ENCODE measurements around the gene SNX5.

- TF ChIP-seq, protein P1, sequence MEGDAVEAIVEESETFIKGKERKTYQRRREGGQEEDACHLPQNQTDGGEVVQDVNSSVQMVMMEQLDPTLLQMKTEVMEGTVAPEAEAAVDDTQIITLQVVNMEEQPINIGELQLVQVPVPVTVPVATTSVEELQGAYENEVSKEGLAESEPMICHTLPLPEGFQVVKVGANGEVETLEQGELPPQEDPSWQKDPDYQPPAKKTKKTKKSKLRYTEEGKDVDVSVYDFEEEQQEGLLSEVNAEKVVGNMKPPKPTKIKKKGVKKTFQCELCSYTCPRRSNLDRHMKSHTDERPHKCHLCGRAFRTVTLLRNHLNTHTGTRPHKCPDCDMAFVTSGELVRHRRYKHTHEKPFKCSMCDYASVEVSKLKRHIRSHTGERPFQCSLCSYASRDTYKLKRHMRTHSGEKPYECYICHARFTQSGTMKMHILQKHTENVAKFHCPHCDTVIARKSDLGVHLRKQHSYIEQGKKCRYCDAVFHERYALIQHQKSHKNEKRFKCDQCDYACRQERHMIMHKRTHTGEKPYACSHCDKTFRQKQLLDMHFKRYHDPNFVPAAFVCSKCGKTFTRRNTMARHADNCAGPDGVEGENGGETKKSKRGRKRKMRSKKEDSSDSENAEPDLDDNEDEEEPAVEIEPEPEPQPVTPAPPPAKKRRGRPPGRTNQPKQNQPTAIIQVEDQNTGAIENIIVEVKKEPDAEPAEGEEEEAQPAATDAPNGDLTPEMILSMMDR (IDR thresholded peaks at IDR 0.05) = no peak
- TF ChIP-seq TCF7L2 (IDR thresholded peaks at IDR 0.05; ENCODE audit: low read depth, low read length) = no peak
- TF ChIP-seq, protein P2, sequence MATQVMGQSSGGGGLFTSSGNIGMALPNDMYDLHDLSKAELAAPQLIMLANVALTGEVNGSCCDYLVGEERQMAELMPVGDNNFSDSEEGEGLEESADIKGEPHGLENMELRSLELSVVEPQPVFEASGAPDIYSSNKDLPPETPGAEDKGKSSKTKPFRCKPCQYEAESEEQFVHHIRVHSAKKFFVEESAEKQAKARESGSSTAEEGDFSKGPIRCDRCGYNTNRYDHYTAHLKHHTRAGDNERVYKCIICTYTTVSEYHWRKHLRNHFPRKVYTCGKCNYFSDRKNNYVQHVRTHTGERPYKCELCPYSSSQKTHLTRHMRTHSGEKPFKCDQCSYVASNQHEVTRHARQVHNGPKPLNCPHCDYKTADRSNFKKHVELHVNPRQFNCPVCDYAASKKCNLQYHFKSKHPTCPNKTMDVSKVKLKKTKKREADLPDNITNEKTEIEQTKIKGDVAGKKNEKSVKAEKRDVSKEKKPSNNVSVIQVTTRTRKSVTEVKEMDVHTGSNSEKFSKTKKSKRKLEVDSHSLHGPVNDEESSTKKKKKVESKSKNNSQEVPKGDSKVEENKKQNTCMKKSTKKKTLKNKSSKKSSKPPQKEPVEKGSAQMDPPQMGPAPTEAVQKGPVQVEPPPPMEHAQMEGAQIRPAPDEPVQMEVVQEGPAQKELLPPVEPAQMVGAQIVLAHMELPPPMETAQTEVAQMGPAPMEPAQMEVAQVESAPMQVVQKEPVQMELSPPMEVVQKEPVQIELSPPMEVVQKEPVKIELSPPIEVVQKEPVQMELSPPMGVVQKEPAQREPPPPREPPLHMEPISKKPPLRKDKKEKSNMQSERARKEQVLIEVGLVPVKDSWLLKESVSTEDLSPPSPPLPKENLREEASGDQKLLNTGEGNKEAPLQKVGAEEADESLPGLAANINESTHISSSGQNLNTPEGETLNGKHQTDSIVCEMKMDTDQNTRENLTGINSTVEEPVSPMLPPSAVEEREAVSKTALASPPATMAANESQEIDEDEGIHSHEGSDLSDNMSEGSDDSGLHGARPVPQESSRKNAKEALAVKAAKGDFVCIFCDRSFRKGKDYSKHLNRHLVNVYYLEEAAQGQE (IDR thresholded peaks at IDR 0.05; ENCODE audit: insufficient read depth in 1 of 2, low read depth in 2 of 2, low read length in 1 of 2) = no peak
Observed at GRCh38 chr20:17972121-17972520, 3.5 kb upstream of the SNX5 start.
